Heart left ventricle (tissue), 16 donors: Measurements from ENCODE around the gene ZNF683. TPM values are rescaled to one million over a fixed set of nuclear protein-coding genes. Genes with fewer than 3 reads are reported as not detected.

Experiments used
- ATAC-seq, 4 donors: fragments of 200-7000 bp; cut with Tn5 transposase; one replicate each; pipeline ENCODE4 v1.9.1; 2020 to 2022; ENCODE audit warnings: moderate library complexity in 4 of 4, mild to moderate bottlenecking in 3 of 4, moderate number of reproducible peaks in 1 of 4
- DNase-seq, 5 donors: peaks; one replicate each; pipeline ENCODE4 v3.0.0-alpha.2; 2020
- H3K27ac ChIP-seq, 12 donors: fragments of 200-600 bp; sonication (generic) in 4 of 12; one replicate each; pipeline versions ENCODE4 v1.5.0 to v1.8.0; 2016 to 2022; ENCODE audit warnings: mild to moderate bottlenecking in 2 of 12
- H3K27me3 ChIP-seq, 9 donors: fragments of 200-600 bp; sonication (generic) in 2 of 9; one replicate each; pipeline versions ENCODE4 v1.5.1 to v1.8.0; 2016 to 2022; ENCODE audit warnings: mild to moderate bottlenecking in 3 of 9
- H3K36me3 ChIP-seq, 9 donors: fragments of 200-600 bp; sonication (generic) in 2 of 9; one replicate each; pipeline versions ENCODE4 v1.5.0 to v1.8.0; 2018 to 2022; ENCODE audit warnings: mild to moderate bottlenecking in 2 of 9
- H3K4me1 ChIP-seq, 12 donors: fragments of 200-600 bp; sonication (generic) in 4 of 12; one replicate each; pipeline versions ENCODE4 v1.5.0 to v1.8.0; 2016 to 2022; ENCODE audit warnings: mild to moderate bottlenecking in 3 of 12
- H3K4me3 ChIP-seq, 12 donors: fragments of 200-600 bp; sonication (generic) in 4 of 12; one replicate each; pipeline versions ENCODE4 v1.5.0 to v1.8.0; 2017 to 2022; ENCODE audit warnings: mild to moderate bottlenecking in 9 of 12, moderate library complexity in 4 of 12
- H3K9me3 ChIP-seq, 12 donors: fragments of 200-600 bp; sonication (generic) in 4 of 12; one replicate each; pipeline versions ENCODE4 v1.5.0 to v1.8.0; 2016 to 2022; ENCODE audit warnings: mild to moderate bottlenecking in 1 of 12
- CTCF ChIP-seq, 12 donors: fragments of 200-600 bp; sonication (generic) in 4 of 12; IDR thresholded peaks; one replicate each; pipeline versions ENCODE4 v1.5.0 to v1.8.0; 2018 to 2022; ENCODE audit warnings: antibody characterized with exemption in 12 of 12, mild to moderate bottlenecking in 5 of 12
- POLR2A ChIP-seq, 2 donors: fragments of 450-650 bp; IDR thresholded peaks; one replicate each; pipeline ENCODE4 v1.6.1; 2017; ENCODE audit warnings: antibody characterized with exemption in 2 of 2, mild to moderate bottlenecking in 2 of 2, moderate library complexity in 2 of 2
- WGBS, 4 donors: extraction: QIAGEN DNeasy Blood & Tissue Kit in 2 of 4; methylation state at CpG; one replicate each; pipeline versions ENCODE4 v1.1.5 to v1.1.7; 2013 to 2018; 5-methylcytosine and 5-hydroxymethylcytosine counted together
- intact Hi-C, 10 donors: fragments of 100-400 bp; cut with DNase I; formaldehyde crosslinking; loops; one replicate each; pipeline versions ENCODE4 v1.11.1 to v1.14.2; 2022
- polyA plus RNA-seq, 2 donors: library from polyadenylated mRNA; stranded (reverse); fragments of 200-250 nt; gene quantifications; one replicate each; pipeline ENCODE4 v1.2.3, GENCODE V29; 2013
- total RNA-seq, 9 donors: library from RNA; depleted of rRNA in 2 of 9; stranded (reverse); fragments of >200 nt in 2 of 9; fragmentation: NEBNext Ultra II Directional in 3 of 9; extraction: Animal tissue kit (Norgen Biotek cat#: 25700) in 3 of 9; gene quantifications; one replicate each; pipeline versions ENCODE4 v1.1.0 to v1.2.4, GENCODE V29; 2016 to 2023
- donor health status: ischemic (EF 13 %, LVEDD 7.1; RV severe dilation, severe dysfunction).
- donor health status: healthy with polysubstance abuse.
- donor health status: DM: no; HTN: yes; CAD: no.
- donor health status: DM: no; HTN: no; CAD: no.
- donor health status: ischemic (EF 25% LVEDD 6.9; RV normal size, moderate dysfunction).
- donor health status: ischemic (EF 25% LVEDD 5.7; RV mildly dilated, moderate dysfunction).
- donor health status: healthy.
- donor health status: DM: yes; HTN: yes; CAD: no.
- donor health status: ischemic (EF 35%, LVEDD 5.7; RV mildly dilated, moderate dysfunction).
- donor health status: nonischemic (EF 11% LVEDD 7.7; RV severe dilation, severe dysfunction).
- donor health status: DM: yes; HTN: yes; CAD: no.
- donor health status: PGD.
- donor health status: ischemic (EF 29% LVEDD 5.4; RV normal size, mild dysfunction).
- donor health status: nonischemic (EF 23%, LVEDD 6.1; RV moderate dilation, normal function).

The ZNF683 gene
- total and polyA plus RNA-seq, 11 donors = 0.04 to 1.2 (median 0.38) TPM; not detected in 7

GRCh38 chr1:26353976-26354820, 18.4 kb downstream of the ZNF683 start, which contains the start of gene CRYBG2:
CRYBG2 (minus strand) TSS chr1:26354130; CDS start chr1:26346657, 7,473 bp downstream.
- no peaks in the 10 kb centered on the region for H3K36me3 ChIP-seq
- DNase-seq (no peak), ATAC-seq (no peak)
- intact Hi-C loops = no loop called here
- H3K4me1 ChIP-seq = peaks cover 0 to 6% (median 0%) of the 10 kb centered on the region in 12 donors
- TF ChIP-seq CTCF (IDR thresholded peaks at IDR 0.05) (no peak), POLR2A (IDR thresholded peaks at IDR 0.05) (no peak)
- no peak within 1 kb of the TSS for H3K27ac ChIP-seq
- H3K4me3 ChIP-seq = no peak within 1 kb of the TSS
- H3K9me3 ChIP-seq = no peaks in the 10 kb centered on the region
- H3K27me3 ChIP-seq = peaks cover 0 to 44% (median 9%) of the 10 kb centered on the region in 9 donors
- 83 to 88% (median 85%) methylated on average over 11 to 21 of the region's 21 CpGs for WGBS, 4 donors

GRCh38 chr1:26353210-26353859, 19.2 kb downstream of the ZNF683 start:
- Histone ChIP-seq H3K9me3 (no peaks in the 10 kb centered on the region), H3K4me1 (peaks cover 0 to 6% (median 0%) of the 10 kb centered on the region in 12 donors), H3K27ac (no peak overlapping the region), H3K4me3 (no peak overlapping the region), H3K36me3 (no peaks in the 10 kb centered on the region), H3K27me3 (peaks cover 0 to 35% (median 3%) of the 10 kb centered on the region in 9 donors)
- 89 to 94% (median 93%) methylated on average over 4 of the region's 4 CpGs for WGBS, 4 donors
- ATAC-seq = no peak
- intact Hi-C loops = no loop called here
- no peak for TF ChIP-seq CTCF (IDR thresholded peaks at IDR 0.05)
- no peak for DNase-seq

GRCh38 chr1:26352338-26352679, 20.2 kb downstream of the ZNF683 start:
- no peak overlapping the region for H3K4me3 ChIP-seq
- peaks cover 0 to 6% (median 0%) of the 10 kb centered on the region in 12 donors for H3K4me1 ChIP-seq
- H3K27ac ChIP-seq = no peak overlapping the region
- H3K36me3 ChIP-seq = no peaks in the 10 kb centered on the region
- no peak for DNase-seq
- intact Hi-C loops = no loop called here
- TF ChIP-seq CTCF (IDR thresholded peaks at IDR 0.05) (no peak), POLR2A (IDR thresholded peaks at IDR 0.05) (no peak)
- no peak for ATAC-seq
- peaks cover 0 to 27% (median 0%) of the 10 kb centered on the region in 9 donors for H3K27me3 ChIP-seq
- no peaks in the 10 kb centered on the region for H3K9me3 ChIP-seq
- 87 to 94% (median 89%) methylated on average over 5 of the region's 5 CpGs for WGBS, 4 donors

- no peak overlapping the region for H3K4me3 ChIP-seq
- intact Hi-C loops = no loop called here
These were observed 20.8 kb downstream of the ZNF683 start for GRCh38 chr1:26351590-26352337.

More at GRCh38 chr1:26351590-26352337, 20.8 kb downstream of the ZNF683 start:
- H3K36me3 ChIP-seq = no peaks in the 10 kb centered on the region
- 78 to 86% (median 82%) methylated on average over 12 of the region's 12 CpGs for WGBS, 4 donors
- H3K27me3 ChIP-seq = peaks cover 0 to 27% (median 0%) of the 10 kb centered on the region in 9 donors
- TF ChIP-seq CTCF (IDR thresholded peaks at IDR 0.05) = no peak
- TF ChIP-seq POLR2A (IDR thresholded peaks at IDR 0.05) = no peak
- DNase-seq = no peak
- peaks cover 0 to 6% (median 0%) of the 10 kb centered on the region in 12 donors for H3K4me1 ChIP-seq
- no peaks in the 10 kb centered on the region for H3K9me3 ChIP-seq
- H3K27ac ChIP-seq = no peak overlapping the region
- ATAC-seq = no peak
